Type B pancreatic cell (in vitro differentiated cells): ENCODE results near the gene DHX40. TPM values are rescaled to one million over a fixed set of nuclear protein-coding genes. Genes with fewer than 3 reads are reported as not detected.

ENCODE experiments used
- DNase-seq: peaks from one replicate; pipeline ENCODE4 v3.0.0; 2021; ENCODE audit warnings: mixed read lengths; ENCODE audit not compliant: unreplicated experiment; ENCODE audit errors: extremely low spot score
- H3K27ac Mint-ChIP-seq: 2 replicates; pipeline ENCODE4 v1.8.0; 2021; ENCODE audit warnings: mild to moderate bottlenecking, mixed read lengths
- H3K27me3 Mint-ChIP-seq: 2 replicates; pipeline ENCODE4 v1.8.0; 2021; ENCODE audit warnings: mixed read lengths
- H3K36me3 Mint-ChIP-seq: 2 replicates; pipeline ENCODE4 v1.8.0; 2021; ENCODE audit warnings: mixed read lengths
- H3K4me1 Mint-ChIP-seq: one replicate; pipeline ENCODE4 v1.8.0; 2021; ENCODE audit warnings: mixed read lengths; ENCODE audit not compliant: unreplicated experiment
- H3K4me3 Mint-ChIP-seq: 2 replicates; pipeline ENCODE4 v1.8.0; 2021; ENCODE audit warnings: mild to moderate bottlenecking, mixed read lengths
- H3K9me3 Mint-ChIP-seq: 2 replicates; pipeline ENCODE4 v1.8.0; 2021; ENCODE audit warnings: mixed read lengths
- total RNA-seq: library from RNA; stranded (reverse); gene quantifications from 2 replicates; pipeline ENCODE4 v1.2.1, GENCODE V29; 2021; ENCODE audit warnings: low replicate concordance
- TF ChIP-seq, protein P1 (sequence below): fragments of 200-600 bp; sonication (generic); conservative IDR thresholded peaks from 2 replicates; pipeline ENCODE4 v1.5.0; 2021; ENCODE audit warnings: antibody characterized with exemption, mild to moderate bottlenecking

Gene DHX40
- total RNA-seq, 1 donor from 2014 or later = 50.4 TPM

DNA sequence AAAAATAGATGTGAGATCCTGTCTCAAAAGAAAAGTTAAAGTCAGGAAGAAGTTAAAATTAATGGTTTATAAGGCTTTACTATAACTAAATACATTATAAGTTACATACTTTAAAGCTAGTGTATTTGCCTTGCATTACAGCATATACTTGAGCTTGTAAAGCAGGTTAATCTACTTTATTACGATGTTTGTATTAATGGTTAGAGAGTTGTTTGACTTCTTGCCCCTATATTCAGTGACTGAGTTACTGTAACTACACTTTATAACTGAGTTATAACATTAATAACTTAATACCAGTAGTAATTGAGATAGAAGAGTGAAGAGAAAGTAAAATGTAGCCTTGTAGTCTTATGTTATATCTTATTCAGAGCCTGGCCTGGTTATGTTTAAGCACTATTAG, 77.2 kb downstream of the DHX40 start:
- H3K9me3 Mint-ChIP-seq = no peaks in the 10 kb centered on the region
- H3K27ac Mint-ChIP-seq = peak overlapping the region; percentile 85
- H3K4me3 Mint-ChIP-seq = peak overlapping the region; percentile 21
- H3K4me1 Mint-ChIP-seq = peaks cover 21% of the 10 kb centered on the region
- TF ChIP-seq, protein P1, sequence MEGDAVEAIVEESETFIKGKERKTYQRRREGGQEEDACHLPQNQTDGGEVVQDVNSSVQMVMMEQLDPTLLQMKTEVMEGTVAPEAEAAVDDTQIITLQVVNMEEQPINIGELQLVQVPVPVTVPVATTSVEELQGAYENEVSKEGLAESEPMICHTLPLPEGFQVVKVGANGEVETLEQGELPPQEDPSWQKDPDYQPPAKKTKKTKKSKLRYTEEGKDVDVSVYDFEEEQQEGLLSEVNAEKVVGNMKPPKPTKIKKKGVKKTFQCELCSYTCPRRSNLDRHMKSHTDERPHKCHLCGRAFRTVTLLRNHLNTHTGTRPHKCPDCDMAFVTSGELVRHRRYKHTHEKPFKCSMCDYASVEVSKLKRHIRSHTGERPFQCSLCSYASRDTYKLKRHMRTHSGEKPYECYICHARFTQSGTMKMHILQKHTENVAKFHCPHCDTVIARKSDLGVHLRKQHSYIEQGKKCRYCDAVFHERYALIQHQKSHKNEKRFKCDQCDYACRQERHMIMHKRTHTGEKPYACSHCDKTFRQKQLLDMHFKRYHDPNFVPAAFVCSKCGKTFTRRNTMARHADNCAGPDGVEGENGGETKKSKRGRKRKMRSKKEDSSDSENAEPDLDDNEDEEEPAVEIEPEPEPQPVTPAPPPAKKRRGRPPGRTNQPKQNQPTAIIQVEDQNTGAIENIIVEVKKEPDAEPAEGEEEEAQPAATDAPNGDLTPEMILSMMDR = no peak
- DNase-seq = no peak
- no peaks in the 10 kb centered on the region for H3K27me3 Mint-ChIP-seq
- peaks cover 11% of the 10 kb centered on the region for H3K36me3 Mint-ChIP-seq

DNA sequence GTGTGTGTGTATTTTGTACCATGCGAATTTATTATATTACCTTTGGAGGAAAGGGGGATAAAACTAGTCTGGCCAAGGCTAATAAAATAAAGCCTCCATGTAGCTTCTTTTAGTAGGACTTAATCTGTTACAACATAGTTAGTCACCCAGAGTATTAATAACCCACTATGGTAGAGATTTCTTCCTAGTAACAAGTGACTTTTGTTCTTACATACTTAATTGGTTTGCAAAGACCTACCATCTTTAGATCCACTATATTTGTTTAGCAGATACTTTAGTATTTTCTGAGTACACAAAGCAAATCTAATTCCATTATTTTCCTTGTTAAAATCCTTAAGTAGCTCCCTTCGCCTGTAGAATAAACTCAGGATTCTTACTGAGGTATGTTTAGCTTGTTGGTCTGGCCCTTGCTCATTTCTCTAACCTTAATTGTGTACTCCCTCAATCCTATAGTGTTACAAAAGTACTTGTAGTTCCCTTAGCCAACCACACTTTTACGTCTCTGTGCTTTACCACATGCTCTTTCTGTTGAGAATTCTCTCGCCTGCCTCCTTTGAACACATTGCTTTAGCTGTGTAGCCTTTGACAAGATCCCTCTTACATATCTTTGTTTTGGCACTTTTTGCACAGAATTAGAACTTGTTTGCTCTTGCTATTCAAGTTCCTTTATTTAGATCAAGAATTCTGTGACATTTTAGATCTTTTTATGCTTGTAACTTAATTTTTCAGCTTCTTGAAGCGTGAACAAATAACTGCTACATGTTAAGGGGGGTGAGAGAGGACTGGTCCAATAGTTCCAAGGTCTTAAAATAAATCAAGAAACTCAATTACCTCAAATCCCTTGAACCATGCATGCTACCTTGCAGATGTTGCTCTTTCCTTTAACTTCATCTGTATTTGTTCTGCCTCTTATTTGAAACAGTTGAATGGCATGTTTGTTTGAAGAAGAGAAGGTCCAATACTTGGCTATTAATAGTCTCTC, 78.0 kb downstream of the DHX40 start:
- Mint-ChIP-seq H3K27me3 (no peaks in the 10 kb centered on the region), H3K36me3 (peaks cover 15% of the 10 kb centered on the region), H3K9me3 (no peaks in the 10 kb centered on the region), H3K4me1 (peaks cover 21% of the 10 kb centered on the region), H3K27ac (peak overlapping the region; percentile 85), H3K4me3 (no peak overlapping the region)
- DNase-seq = no peak
- TF ChIP-seq, protein P1 = no peak

DNA sequence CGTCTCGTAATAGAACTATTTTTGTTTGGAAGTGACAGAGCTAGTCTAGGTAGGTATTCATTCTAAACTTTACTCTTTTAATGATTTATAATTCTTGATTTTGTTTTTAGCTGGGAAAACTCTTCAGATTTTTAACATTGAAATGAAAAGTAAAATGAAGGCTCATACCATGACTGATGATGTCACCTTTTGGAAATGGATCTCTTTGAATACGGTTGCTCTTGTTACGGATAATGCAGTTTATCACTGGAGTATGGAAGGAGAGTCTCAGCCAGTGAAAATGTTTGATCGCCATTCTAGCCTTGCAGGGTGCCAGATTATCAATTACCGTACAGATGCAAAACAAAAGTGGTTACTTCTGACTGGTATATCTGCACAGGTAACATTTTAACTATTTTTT, 81.9 kb downstream of the DHX40 start:
- Mint-ChIP-seq H3K4me3 (no peak overlapping the region), H3K4me1 (peaks cover 13% of the 10 kb centered on the region), H3K9me3 (peaks cover 5% of the 10 kb centered on the region), H3K27me3 (no peaks in the 10 kb centered on the region), H3K36me3 (peaks cover 45% of the 10 kb centered on the region), H3K27ac (no peak overlapping the region)
- no peak for DNase-seq
- TF ChIP-seq, protein P1 = no peak

DNA sequence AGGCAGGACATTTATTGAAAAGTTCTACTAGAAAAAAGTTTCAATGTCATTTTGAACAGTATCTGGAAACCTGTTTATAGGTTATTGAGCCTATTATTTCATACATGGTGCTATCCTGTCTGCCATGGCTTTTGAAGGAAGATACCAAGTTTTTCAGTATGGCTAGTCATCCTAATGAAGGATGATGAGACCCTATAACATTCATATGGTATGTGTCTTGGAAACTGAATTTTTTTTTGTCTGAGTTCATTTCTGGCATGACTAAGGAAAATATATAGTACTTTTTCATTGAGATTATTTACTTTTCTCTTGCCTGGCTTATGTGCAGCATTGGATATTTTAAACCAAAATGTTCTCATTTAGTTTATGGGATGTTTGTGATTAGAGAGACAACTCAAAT, 84.5 kb downstream of the DHX40 start:
- Mint-ChIP-seq H3K4me1 (no peaks in the 10 kb centered on the region), H3K27ac (no peak overlapping the region), H3K9me3 (peaks cover 6% of the 10 kb centered on the region), H3K4me3 (no peak overlapping the region), H3K36me3 (peaks cover 55% of the 10 kb centered on the region), H3K27me3 (no peaks in the 10 kb centered on the region)
- TF ChIP-seq, protein P1 = no peak
- DNase-seq = no peak

DNA sequence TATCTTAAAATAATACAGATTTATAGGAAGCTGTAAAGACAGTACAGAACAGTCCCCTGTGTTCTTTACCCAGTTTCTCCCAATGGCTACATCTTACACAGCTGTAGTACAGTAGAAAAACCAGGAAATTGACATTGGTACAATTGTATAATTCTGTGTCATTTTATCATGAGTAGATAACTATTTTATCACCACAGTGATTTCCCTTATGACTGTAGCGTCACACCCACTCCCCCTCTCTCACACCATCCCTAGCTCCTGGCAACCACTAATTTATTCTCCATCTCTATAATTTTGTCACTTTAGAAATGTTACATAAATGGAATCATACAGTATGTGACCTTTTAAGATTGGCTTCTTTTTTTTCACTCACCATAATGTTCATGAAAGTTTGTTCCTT, 85.2 kb downstream of the DHX40 start:
- TF ChIP-seq, protein P1 = no peak
- DNase-seq = no peak
- Mint-ChIP-seq H3K4me3 (no peak overlapping the region), H3K4me1 (no peaks in the 10 kb centered on the region), H3K9me3 (peaks cover 6% of the 10 kb centered on the region), H3K36me3 (peaks cover 58% of the 10 kb centered on the region), H3K27ac (no peak overlapping the region), H3K27me3 (no peaks in the 10 kb centered on the region)
